Stomach (tissue), 9 donors: Measurements from ENCODE around the gene EXOC2. TPM values are rescaled to one million over a fixed set of nuclear protein-coding genes. Genes with fewer than 3 reads are reported as not detected.
"Not testable (repeated sequence)": the region's sequence is repeated elsewhere in the genome, so short reads cannot be mapped to it uniquely, and the experiment has no call there.

Experiments
- DNase-seq, 2 donors: peaks; one replicate each; pipeline versions ENCODE4 v3.0.0 to v3.0.0-alpha.2; 2013 to 2019
- H3K27ac ChIP-seq, 5 donors: fragments of 200-600 bp in 4 of 5; sonication (generic) in 4 of 5; one replicate each; pipeline ENCODE4 v1.5.1; 2013 to 2019; ENCODE audit warnings: mild to moderate bottlenecking in 1 of 5, moderate library complexity in 1 of 5
- H3K27me3 ChIP-seq, 3 donors: fragments of 200-600 bp; sonication (generic); one replicate each; pipeline ENCODE4 v1.5.1; 2017 to 2019; ENCODE audit warnings: mixed run types in 1 of 3
- H3K36me3 ChIP-seq, 4 donors: fragments of 200-600 bp; sonication (generic); 1 replicate in 3 of 4; 2 replicates in 1 of 4; pipeline ENCODE4 v1.5.1; 2016 to 2019
- H3K4me1 ChIP-seq, 4 donors: fragments of 200-600 bp; sonication (generic); one replicate each; pipeline ENCODE4 v1.5.1; 2016 to 2019
- H3K4me3 ChIP-seq, 4 donors: fragments of 200-600 bp; sonication (generic) in 3 of 4; one replicate each; pipeline ENCODE4 v1.5.1; 2016 to 2019; ENCODE audit warnings: mild to moderate bottlenecking in 1 of 4
- H3K9me3 ChIP-seq, 4 donors: fragments of 200-600 bp; sonication (generic); one replicate each; pipeline ENCODE4 v1.5.1; 2016 to 2019
- EP300 ChIP-seq: sonication (generic); formaldehyde crosslinking; IDR thresholded peaks from one replicate; pipeline ENCODE4 v1.6.1; 2017; ENCODE audit warnings: antibody characterized with exemption
- POLR2A ChIP-seq, 4 donors: fragments of 450-650 bp; IDR thresholded peaks; one replicate each; pipeline ENCODE4 v1.6.1; 2016; ENCODE audit warnings: antibody characterized with exemption in 4 of 4, control low read depth in 2 of 4, mild to moderate bottlenecking in 1 of 4, moderate library complexity in 1 of 4
- POLR2AphosphoS5 ChIP-seq, 3 donors: sonication (generic); formaldehyde crosslinking; IDR thresholded peaks; one replicate each; pipeline ENCODE4 v1.6.1; 2016; ENCODE audit warnings: antibody characterized with exemption in 3 of 3
- WGBS, 5 donors: extraction: QIAGEN DNeasy Blood & Tissue Kit in 3 of 5; methylation state at CpG; one replicate each; pipeline versions ENCODE4 v1.1.5 to v1.1.7; 2013 to 2018; 5-methylcytosine and 5-hydroxymethylcytosine counted together
- intact Hi-C: fragments of 100-400 bp; cut with DNase I; formaldehyde crosslinking; loops from one replicate; pipeline ENCODE4 v1.15.1; 2023; ENCODE audit warnings: low total_unique reads
- polyA plus RNA-seq, 3 donors: library from polyadenylated mRNA; stranded (reverse); fragments of 200-250 nt; gene quantifications; one replicate each; pipeline ENCODE4 v1.2.3, GENCODE V29; 2013
- total RNA-seq, 5 donors: library from RNA; depleted of rRNA; stranded (reverse); fragments of >200 nt; gene quantifications; one replicate each; pipeline versions ENCODE4 v1.1.0 to v1.2.3, GENCODE V29; 2014 to 2016
- TF ChIP-seq, protein P1 (sequence below), 7 experiments: fragments of 450-650 bp in 4 of 7; fragments of 200-600 bp in 3 of 7; sonication (generic) in 3 of 7; IDR thresholded peaks; one replicate each; pipeline ENCODE4 v1.5.1; 2016 to 2019; ENCODE audit warnings: antibody characterized with exemption in 7 of 7, control low read depth in 2 of 7, mild to moderate bottlenecking in 1 of 7
- donor health status: healthy with polysubstance abuse.
- donor health status: Bipolar disorder and iron deficiency.
- donor health status: healthy.

EXOC2 gene
- total and polyA plus RNA-seq, 8 donors, result 5.3 to 39.7 (median 13.8) TPM

DNA sequence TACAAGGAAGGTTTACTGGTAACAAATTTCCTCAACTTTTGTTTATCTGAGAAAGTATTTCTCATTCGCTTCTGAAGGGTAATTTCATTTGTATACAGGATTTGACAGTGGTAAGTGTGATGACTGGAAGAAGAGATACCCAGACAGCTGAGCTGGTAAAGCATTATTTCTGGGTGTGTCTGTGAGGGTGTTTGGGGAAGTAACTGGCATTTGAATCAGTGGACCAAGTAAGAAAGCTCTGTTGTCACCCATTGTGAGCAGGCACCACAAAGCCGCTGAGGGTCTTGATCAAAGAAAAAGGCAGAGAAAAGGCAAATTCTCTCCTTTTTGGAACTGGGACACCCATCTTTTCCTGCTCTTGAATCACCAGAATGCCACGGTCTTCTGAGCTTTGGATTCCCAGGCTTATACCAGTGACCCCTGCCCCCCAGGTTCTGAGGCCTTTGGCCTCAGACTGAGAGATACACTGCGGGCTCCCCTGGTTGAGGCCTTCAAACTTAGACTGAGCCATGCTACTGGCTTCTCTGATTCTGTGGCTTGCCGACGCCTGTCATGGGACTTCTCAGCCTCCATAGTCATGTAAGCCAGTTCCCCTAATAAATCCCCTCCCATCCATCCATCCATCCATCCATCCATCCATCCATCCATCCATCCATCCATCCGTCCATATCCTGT lies 25.5 kb downstream of the EXOC2 start:
- Histone ChIP-seq H3K9me3 (peaks cover 0 to 3% (median 0%) of the 10 kb centered on the region in 4 donors), H3K36me3 (peaks cover 0 to 9% (median 3%) of the 10 kb centered on the region in 4 donors), H3K4me3 (no peak overlapping the region), H3K27ac (no peak overlapping the region), H3K27me3 (no peaks in the 10 kb centered on the region), H3K4me1 (no peaks in the 10 kb centered on the region)
- WGBS, 5 donors, result 90 to 100% (median 94%) methylated on average over 1 to 7 of the region's 7 CpGs
- no peak for DNase-seq
- intact Hi-C loops, result no loop called here
- TF ChIP-seq EP300, result no peak
- no peak for TF ChIP-seq POLR2A (IDR thresholded peaks at IDR 0.05)
- no peak for TF ChIP-seq POLR2AphosphoS5 (IDR thresholded peaks at IDR 0.05)
- TF ChIP-seq, protein P1, sequence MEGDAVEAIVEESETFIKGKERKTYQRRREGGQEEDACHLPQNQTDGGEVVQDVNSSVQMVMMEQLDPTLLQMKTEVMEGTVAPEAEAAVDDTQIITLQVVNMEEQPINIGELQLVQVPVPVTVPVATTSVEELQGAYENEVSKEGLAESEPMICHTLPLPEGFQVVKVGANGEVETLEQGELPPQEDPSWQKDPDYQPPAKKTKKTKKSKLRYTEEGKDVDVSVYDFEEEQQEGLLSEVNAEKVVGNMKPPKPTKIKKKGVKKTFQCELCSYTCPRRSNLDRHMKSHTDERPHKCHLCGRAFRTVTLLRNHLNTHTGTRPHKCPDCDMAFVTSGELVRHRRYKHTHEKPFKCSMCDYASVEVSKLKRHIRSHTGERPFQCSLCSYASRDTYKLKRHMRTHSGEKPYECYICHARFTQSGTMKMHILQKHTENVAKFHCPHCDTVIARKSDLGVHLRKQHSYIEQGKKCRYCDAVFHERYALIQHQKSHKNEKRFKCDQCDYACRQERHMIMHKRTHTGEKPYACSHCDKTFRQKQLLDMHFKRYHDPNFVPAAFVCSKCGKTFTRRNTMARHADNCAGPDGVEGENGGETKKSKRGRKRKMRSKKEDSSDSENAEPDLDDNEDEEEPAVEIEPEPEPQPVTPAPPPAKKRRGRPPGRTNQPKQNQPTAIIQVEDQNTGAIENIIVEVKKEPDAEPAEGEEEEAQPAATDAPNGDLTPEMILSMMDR (IDR thresholded peaks at IDR 0.05), result no peak

DNA sequence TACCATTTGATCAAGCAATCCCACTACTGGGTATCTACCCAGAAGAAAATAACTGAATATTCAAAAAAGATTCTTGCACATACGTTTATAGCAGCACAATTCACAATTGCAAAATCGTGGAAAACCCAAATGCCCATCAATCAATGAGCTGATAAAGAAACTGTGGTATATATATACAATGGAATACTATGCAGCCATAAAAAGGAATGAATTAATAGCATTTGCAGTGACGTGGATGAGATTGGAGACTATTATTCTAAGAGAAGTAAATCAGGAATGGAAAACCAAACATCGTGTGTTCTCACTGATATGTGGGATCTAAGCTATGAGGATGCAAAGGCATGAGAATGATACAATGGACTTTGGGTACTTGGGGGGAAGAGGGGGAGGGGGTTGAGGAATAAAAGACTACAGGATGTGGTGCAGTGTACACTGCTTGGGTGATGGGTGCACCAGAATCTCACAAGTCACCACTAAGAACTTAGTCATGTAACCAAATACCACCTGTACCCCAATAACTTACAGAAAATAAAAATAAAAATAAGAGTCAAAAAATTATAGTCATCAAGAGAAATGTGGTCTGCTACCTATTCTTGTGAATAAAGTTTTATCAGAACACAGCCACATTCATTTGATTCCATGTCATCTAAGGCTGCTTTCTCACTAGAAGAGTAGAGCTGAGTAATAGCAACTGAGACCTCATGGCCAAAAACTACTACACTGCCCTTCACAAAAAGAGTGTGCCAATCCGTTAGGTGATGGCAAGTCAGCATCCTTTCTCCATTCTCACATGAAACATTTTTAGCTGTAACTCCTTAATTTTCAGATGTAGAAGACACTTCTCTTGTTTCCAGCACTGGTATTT lies 27.3 kb downstream of the EXOC2 start:
- TF ChIP-seq EP300 (no peak), POLR2AphosphoS5 (IDR thresholded peaks at IDR 0.05) (no peak)
- TF ChIP-seq, protein P1 (IDR thresholded peaks at IDR 0.05), result no peak
- no peak overlapping the region for H3K4me3 ChIP-seq
- no peaks in the 10 kb centered on the region for H3K27me3 ChIP-seq
- H3K9me3 ChIP-seq, result peaks cover 0 to 3% (median 0%) of the 10 kb centered on the region in 4 donors
- peaks cover 0 to 13% (median 5%) of the 10 kb centered on the region in 4 donors for H3K4me1 ChIP-seq
- peaks cover 0 to 9% (median 3%) of the 10 kb centered on the region in 4 donors for H3K36me3 ChIP-seq
- H3K27ac ChIP-seq, result no peak overlapping the region
- DNase-seq, result no peak
- intact Hi-C loops, result no loop called here
- 90 to 98% (median 95%) methylated on average over 5 of the region's 5 CpGs for WGBS, 5 donors

DNA sequence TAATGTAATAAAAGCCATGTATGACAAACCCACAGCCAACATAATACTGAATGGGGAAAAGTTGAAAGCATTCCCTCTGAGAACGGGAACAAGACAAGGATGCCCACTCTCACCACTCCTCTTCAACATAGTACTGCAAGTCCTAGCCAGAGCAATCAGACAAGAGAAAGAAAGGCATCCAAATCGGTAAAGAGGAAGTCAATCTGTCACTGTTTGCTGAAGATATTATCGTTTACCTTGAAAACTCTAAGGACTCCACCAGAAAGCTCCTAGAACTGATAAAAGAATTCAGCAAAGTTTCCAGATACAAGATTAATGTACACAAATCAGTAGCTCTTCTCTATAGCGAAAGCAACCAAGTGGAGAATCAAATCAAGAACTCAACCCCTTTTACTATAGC lies 29.2 kb downstream of the EXOC2 start:
- DNase-seq, H3K9me3 ChIP-seq, intact Hi-C loops, H3K36me3 ChIP-seq, H3K27me3 ChIP-seq, H3K4me3 ChIP-seq, H3K27ac ChIP-seq: not testable (repeated sequence)
- peaks cover 8 to 32% (median 19%) of the 10 kb centered on the region in 4 donors for H3K4me1 ChIP-seq
- WGBS, 5 donors, result 62 to 75% (median 69%) methylated on average over 4 of the region's 4 CpGs

DNA sequence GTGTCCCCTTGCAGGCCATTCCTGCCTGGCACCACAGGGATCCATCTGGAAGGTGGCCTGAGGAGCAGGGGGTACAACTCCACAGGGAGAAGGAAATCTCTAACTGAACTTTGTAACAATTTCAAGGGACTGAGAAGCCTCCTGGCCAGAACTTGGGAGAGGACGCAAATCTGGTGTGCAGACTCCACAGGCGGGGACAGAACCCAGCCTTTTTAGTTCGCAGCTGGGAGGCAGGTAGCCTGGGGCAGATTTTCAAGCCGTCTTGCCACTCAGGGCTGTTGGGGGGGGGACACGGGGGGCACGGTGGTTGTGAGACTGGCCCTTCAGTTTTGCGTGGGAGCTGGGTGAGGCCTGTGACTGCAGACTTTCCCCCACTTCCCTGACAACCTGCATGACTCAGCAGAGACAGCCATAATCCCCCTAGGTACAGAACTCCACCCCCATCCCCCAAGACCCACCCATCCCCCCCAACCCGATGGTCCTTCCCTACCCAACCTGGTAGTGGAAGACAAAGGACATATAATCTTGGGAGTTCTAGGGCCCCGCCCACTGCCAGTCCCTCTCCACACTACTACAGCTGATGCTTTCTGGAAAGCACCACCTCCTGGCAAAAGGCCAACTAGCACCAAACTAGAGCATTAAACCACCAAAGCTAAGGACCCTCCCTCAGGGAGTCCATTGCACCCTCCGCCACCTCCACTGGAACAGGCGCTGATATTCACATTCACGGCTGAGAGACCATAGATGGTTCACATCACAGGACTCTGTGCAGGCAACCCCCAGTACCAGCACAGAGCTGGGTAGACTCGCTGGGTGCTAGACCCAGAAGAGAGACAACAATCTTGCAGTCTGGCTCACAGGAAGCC lies 33.0 kb downstream of the EXOC2 start:
- Histone ChIP-seq H3K27ac (no peak overlapping the region), H3K4me1 (peaks cover 8 to 47% (median 31%) of the 10 kb centered on the region in 4 donors), H3K4me3 (no peak overlapping the region), H3K9me3 (peaks cover 0 to 3% (median 0%) of the 10 kb centered on the region in 4 donors), H3K27me3 (no peaks in the 10 kb centered on the region), H3K36me3 (peaks cover 5 to 13% (median 12%) of the 10 kb centered on the region in 4 donors)
- intact Hi-C loops, result no loop called here
- 75 to 89% (median 80%) methylated on average over 10 to 13 of the region's 13 CpGs for WGBS, 5 donors
- TF ChIP-seq POLR2A (IDR thresholded peaks at IDR 0.05) (no peak), POLR2AphosphoS5 (IDR thresholded peaks at IDR 0.05) (no peak), EP300 (no peak)
- TF ChIP-seq, protein P1 (IDR thresholded peaks at IDR 0.05), result no peak
- no peak for DNase-seq
